ENCODE results near the gene OR2A25.

Gene OR2A25, protein sequence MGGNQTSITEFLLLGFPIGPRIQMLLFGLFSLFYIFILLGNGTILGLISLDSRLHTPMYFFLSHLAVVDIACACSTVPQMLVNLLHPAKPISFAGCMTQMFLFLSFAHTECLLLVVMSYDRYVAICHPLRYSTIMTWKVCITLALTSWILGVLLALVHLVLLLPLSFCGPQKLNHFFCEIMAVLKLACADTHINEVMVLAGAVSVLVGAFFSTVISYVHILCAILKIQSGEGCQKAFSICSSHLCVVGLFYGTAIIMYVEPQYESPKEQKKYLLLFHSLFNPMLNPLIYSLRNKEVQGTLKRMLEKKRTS

DNA sequence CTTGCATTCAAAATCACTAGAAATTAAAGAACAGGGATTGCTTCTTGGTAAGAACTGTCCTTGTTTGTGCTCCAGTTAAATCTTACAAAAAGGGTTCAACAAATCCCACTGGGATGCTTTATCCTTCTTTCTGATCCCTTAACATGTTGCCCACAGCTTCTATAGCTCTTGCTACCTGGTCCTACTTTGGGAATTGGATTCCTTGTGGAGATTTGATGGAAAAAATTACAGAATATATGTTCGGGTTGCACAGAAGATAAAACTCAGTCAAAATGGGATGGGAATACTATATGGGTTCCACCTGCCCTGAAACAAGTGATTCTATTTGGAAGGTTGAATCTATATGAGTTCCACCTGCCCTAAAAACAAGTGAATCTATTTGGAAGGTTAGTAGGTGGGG is at the start of gene OR2A25:
OR2A25 (plus strand) TSS at position 301 of the 400 bp plus-strand sequence. CDS start 4,409 bp downstream, outside the sequence.
- Mint-ChIP-seq H3K4me1 (ENCODE audit: low read depth) (no peaks in the 10 kb centered on the region), H3K27ac (no peak within 1 kb of the TSS), H3K27me3 (no peaks in the 10 kb centered on the region), H3K36me3 (ENCODE audit: low read depth) (no peaks in the 10 kb centered on the region), H3K4me3 (no peak within 1 kb of the TSS), H3K9me3 (no peaks in the 10 kb centered on the region)
- intact Hi-C loops (cut with micrococcal nuclease) = no loop called here

GRCh38 chr7:144020340-144020739 is 49.3 kb upstream of the OR2A25 start:
- H3K36me3 Mint-ChIP-seq (ENCODE audit: low read depth) = no peaks in the 10 kb centered on the region
- no peak overlapping the region for H3K4me3 Mint-ChIP-seq
- no peak overlapping the region for H3K27ac Mint-ChIP-seq
- no peaks in the 10 kb centered on the region for H3K27me3 Mint-ChIP-seq
- intact Hi-C loops (cut with micrococcal nuclease) = no loop called here
- H3K9me3 Mint-ChIP-seq = no peaks in the 10 kb centered on the region
- no peaks in the 10 kb centered on the region for H3K4me1 Mint-ChIP-seq (ENCODE audit: low read depth)

GRCh38 chr7:144022169-144022568 is 47.4 kb upstream of the OR2A25 start:
- Mint-ChIP-seq H3K27me3 (no peaks in the 10 kb centered on the region), H3K4me3 (no peak overlapping the region), H3K36me3 (ENCODE audit: low read depth) (no peaks in the 10 kb centered on the region), H3K27ac (no peak overlapping the region), H3K4me1 (ENCODE audit: low read depth) (no peaks in the 10 kb centered on the region), H3K9me3 (no peaks in the 10 kb centered on the region)
- intact Hi-C loops (cut with micrococcal nuclease) = no loop called here

GRCh38 chr7:144023171-144023827 is 46.3 kb upstream of the OR2A25 start:
- no peaks in the 10 kb centered on the region for H3K36me3 Mint-ChIP-seq (ENCODE audit: low read depth)
- no peaks in the 10 kb centered on the region for H3K9me3 Mint-ChIP-seq
- no peaks in the 10 kb centered on the region for H3K27me3 Mint-ChIP-seq
- no peak overlapping the region for H3K27ac Mint-ChIP-seq
- intact Hi-C loops (cut with micrococcal nuclease) = no loop called here
- no peaks in the 10 kb centered on the region for H3K4me1 Mint-ChIP-seq (ENCODE audit: low read depth)
- no peak overlapping the region for H3K4me3 Mint-ChIP-seq

- intact Hi-C loops (cut with micrococcal nuclease) = no loop called here
- no peaks in the 10 kb centered on the region for H3K27me3 Mint-ChIP-seq
- H3K4me3 Mint-ChIP-seq = no peak overlapping the region
- H3K4me1 Mint-ChIP-seq (ENCODE audit: low read depth) = no peaks in the 10 kb centered on the region
- no peak overlapping the region for H3K27ac Mint-ChIP-seq
- no peaks in the 10 kb centered on the region for H3K9me3 Mint-ChIP-seq
- H3K36me3 Mint-ChIP-seq (ENCODE audit: low read depth) = no peaks in the 10 kb centered on the region
Measured at GRCh38 chr7:144024213-144024612, 45.4 kb upstream of the OR2A25 start.

DNA sequence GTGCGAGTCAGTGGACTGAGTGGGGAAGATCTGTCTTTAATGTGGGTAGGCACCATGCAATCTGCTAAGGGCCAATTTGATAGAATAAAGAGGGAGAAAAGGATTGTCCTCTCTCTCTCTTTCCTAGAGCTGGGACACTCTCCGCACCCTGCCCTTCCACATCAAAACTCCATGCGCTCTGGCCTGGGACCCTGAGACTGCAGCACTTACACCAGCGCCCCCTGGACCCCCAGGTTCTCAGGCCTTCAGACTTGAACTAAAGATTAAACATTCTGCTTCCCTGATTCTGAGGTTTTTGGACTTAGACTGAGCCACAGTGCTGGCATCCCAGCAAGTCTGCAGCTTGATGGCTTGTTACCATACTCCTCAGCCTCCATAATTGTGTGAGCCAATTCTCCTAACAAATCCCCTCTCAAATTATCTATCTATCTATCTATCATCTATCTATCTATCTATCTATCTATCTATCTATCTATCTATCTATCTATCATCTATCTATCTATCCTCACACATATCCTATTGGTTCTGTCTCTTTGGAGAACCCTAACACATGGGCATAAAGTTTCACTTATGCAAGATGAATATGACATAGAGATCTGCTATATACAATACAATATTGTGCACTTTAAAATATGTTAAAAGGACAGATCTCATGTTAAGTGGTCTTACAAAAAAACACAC is 43.3 kb upstream of the OR2A25 start:
- intact Hi-C loops (cut with micrococcal nuclease) = no loop called here
- no peaks in the 10 kb centered on the region for H3K36me3 Mint-ChIP-seq (ENCODE audit: low read depth)
- no peaks in the 10 kb centered on the region for H3K9me3 Mint-ChIP-seq
- H3K4me3 Mint-ChIP-seq = no peak overlapping the region
- H3K4me1 Mint-ChIP-seq (ENCODE audit: low read depth) = no peaks in the 10 kb centered on the region
- no peaks in the 10 kb centered on the region for H3K27me3 Mint-ChIP-seq
- no peak overlapping the region for H3K27ac Mint-ChIP-seq

- no peaks in the 10 kb centered on the region for H3K4me1 Mint-ChIP-seq (ENCODE audit: low read depth)
- no peaks in the 10 kb centered on the region for H3K27me3 Mint-ChIP-seq
- H3K4me3 Mint-ChIP-seq = no peak overlapping the region
- H3K36me3 Mint-ChIP-seq (ENCODE audit: low read depth) = no peaks in the 10 kb centered on the region
- no peak overlapping the region for H3K27ac Mint-ChIP-seq
- no peaks in the 10 kb centered on the region for H3K9me3 Mint-ChIP-seq
- intact Hi-C loops (cut with micrococcal nuclease) = no loop called here
Measured at GRCh38 chr7:144027070-144027469, 42.5 kb upstream of the OR2A25 start.

GRCh38 chr7:144027974-144028373 is 41.6 kb upstream of the OR2A25 start:
- Mint-ChIP-seq H3K9me3 (no peaks in the 10 kb centered on the region), H3K36me3 (ENCODE audit: low read depth) (no peaks in the 10 kb centered on the region), H3K27ac (no peak overlapping the region), H3K27me3 (no peaks in the 10 kb centered on the region), H3K4me3 (no peak overlapping the region), H3K4me1 (ENCODE audit: low read depth) (no peaks in the 10 kb centered on the region)
- intact Hi-C loops (cut with micrococcal nuclease) = no loop called here

- Mint-ChIP-seq H3K27ac (no peak overlapping the region), H3K4me1 (ENCODE audit: low read depth) (no peaks in the 10 kb centered on the region), H3K27me3 (no peaks in the 10 kb centered on the region), H3K9me3 (no peaks in the 10 kb centered on the region), H3K36me3 (ENCODE audit: low read depth) (no peaks in the 10 kb centered on the region), H3K4me3 (no peak overlapping the region)
- intact Hi-C loops (cut with micrococcal nuclease) = no loop called here
Measured at GRCh38 chr7:144028547-144028946, 41.1 kb upstream of the OR2A25 start.

DNA sequence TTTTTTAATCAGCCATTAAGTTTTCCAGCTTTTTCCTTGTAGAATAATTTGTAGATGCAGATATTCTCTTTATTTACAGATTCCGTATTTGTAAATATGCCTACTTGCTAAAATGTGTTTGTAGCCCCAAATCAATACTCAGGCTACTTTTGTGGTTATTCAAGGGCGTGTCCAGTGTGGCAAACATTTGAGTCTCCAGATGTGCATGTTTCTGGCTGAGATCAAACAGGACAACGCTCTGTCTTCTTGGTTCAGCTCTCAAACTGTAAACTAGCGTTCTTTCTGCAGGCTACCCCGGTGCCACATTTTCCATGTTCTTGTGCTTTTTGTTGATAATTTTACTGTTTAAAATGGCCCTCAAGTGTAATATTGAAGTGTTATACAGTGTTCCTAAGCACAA is 37.1 kb upstream of the OR2A25 start:
- no peaks in the 10 kb centered on the region for H3K4me1 Mint-ChIP-seq (ENCODE audit: low read depth)
- no peaks in the 10 kb centered on the region for H3K36me3 Mint-ChIP-seq (ENCODE audit: low read depth)
- H3K9me3 Mint-ChIP-seq = no peaks in the 10 kb centered on the region
- H3K27me3 Mint-ChIP-seq = no peaks in the 10 kb centered on the region
- H3K4me3 Mint-ChIP-seq = no peak overlapping the region
- H3K27ac Mint-ChIP-seq = no peak overlapping the region
- intact Hi-C loops (cut with micrococcal nuclease) = no loop called here

- Mint-ChIP-seq H3K4me3 (no peak overlapping the region), H3K9me3 (no peaks in the 10 kb centered on the region), H3K27me3 (no peaks in the 10 kb centered on the region), H3K27ac (no peak overlapping the region), H3K36me3 (ENCODE audit: low read depth) (no peaks in the 10 kb centered on the region), H3K4me1 (ENCODE audit: low read depth) (no peaks in the 10 kb centered on the region)
- intact Hi-C loops (cut with micrococcal nuclease) = no loop called here
Measured at GRCh38 chr7:144032985-144033709, 36.5 kb upstream of the OR2A25 start.

DNA sequence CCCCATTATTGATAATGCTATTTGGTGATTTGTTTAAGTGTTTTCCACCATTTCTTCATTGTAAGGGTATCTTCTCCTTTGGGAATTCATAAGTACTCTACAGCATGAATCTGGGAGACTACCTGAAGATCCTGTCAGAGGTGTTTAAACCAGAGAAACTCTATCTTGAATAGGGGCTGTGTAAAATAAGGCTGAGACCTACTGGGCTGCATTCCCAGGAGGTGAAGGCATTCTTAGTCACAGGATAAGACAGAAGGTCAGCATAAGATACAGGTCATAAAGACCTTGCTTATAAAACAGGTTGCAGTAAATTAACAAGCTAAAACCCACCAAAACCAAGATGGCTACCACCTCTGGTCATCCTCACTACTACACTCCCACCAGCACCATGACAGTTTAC is 34.2 kb upstream of the OR2A25 start:
- Mint-ChIP-seq H3K27ac (no peak overlapping the region), H3K4me3 (no peak overlapping the region), H3K9me3 (no peaks in the 10 kb centered on the region), H3K36me3 (ENCODE audit: low read depth) (no peaks in the 10 kb centered on the region), H3K27me3 (no peaks in the 10 kb centered on the region), H3K4me1 (ENCODE audit: low read depth) (no peaks in the 10 kb centered on the region)
- intact Hi-C loops (cut with micrococcal nuclease) = no loop called here

- H3K4me1 Mint-ChIP-seq (ENCODE audit: low read depth) = no peaks in the 10 kb centered on the region
- intact Hi-C loops (cut with micrococcal nuclease) = no loop called here
- H3K9me3 Mint-ChIP-seq = no peaks in the 10 kb centered on the region
- no peak overlapping the region for H3K4me3 Mint-ChIP-seq
- no peaks in the 10 kb centered on the region for H3K27me3 Mint-ChIP-seq
- no peak overlapping the region for H3K27ac Mint-ChIP-seq
- no peaks in the 10 kb centered on the region for H3K36me3 Mint-ChIP-seq (ENCODE audit: low read depth)
Measured at GRCh38 chr7:144036302-144036885, 33.2 kb upstream of the OR2A25 start.
